GM18505 (cell line): ENCODE results near the gene USP17L30.

Source experiments
- ATAC-seq: cut with Tn5 transposase; IDR thresholded peaks from one replicate; pipeline ENCODE4 v1.9.1; 2021; ENCODE audit not compliant: unreplicated experiment
- POLR2A ChIP-seq: IDR thresholded peaks from 4 replicates; pipeline ENCODE4 v1.6.1; 2011; ENCODE audit warnings: borderline replicate concordance; ENCODE audit not compliant: insufficient read depth, insufficient read length; ENCODE audit errors: extremely low read depth

USP17L30 gene

GRCh38 chr4:9409793-9410192 lies 46.9 kb downstream of the USP17L30 start:
- TF ChIP-seq POLR2A, result no peak
- no peak for ATAC-seq
